ENCODE measurements around the gene AGBL4. TPM values are rescaled to one million over a fixed set of nuclear protein-coding genes. Genes with fewer than 3 reads are reported as not detected.

The AGBL4 gene
- total RNA-seq, 3 donors from 2014 or later, result 0.46 to 0.57 TPM; not detected in 1

DNA sequence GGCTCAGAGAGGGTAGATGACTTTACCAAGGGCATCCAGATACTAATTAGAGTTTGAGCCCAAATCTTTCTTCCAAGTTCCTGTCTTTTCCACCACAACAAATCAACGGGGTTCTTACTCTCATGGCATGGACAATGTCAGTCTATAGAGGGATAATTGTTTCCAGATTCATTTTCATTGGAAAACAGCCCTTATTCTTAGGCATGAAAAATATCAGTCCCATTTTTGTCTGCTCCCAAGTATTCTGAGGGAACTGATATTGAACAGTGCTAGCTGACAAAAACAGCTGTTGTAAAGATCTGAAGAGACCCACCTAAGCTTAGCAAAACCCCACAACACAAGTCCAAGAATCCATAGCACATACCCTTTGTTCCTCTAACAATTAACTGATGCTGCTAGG lies 898.0 kb downstream of the AGBL4 start:
- TF ChIP-seq, protein P1, sequence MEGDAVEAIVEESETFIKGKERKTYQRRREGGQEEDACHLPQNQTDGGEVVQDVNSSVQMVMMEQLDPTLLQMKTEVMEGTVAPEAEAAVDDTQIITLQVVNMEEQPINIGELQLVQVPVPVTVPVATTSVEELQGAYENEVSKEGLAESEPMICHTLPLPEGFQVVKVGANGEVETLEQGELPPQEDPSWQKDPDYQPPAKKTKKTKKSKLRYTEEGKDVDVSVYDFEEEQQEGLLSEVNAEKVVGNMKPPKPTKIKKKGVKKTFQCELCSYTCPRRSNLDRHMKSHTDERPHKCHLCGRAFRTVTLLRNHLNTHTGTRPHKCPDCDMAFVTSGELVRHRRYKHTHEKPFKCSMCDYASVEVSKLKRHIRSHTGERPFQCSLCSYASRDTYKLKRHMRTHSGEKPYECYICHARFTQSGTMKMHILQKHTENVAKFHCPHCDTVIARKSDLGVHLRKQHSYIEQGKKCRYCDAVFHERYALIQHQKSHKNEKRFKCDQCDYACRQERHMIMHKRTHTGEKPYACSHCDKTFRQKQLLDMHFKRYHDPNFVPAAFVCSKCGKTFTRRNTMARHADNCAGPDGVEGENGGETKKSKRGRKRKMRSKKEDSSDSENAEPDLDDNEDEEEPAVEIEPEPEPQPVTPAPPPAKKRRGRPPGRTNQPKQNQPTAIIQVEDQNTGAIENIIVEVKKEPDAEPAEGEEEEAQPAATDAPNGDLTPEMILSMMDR (IDR thresholded peaks at IDR 0.05), result no peak
- ATAC-seq (no peak), DNase-seq (no peak)
- Histone ChIP-seq H3K36me3 (ENCODE audit: low read depth) (no peaks in the 10 kb centered on the region), H3K9me3 (peaks cover 16% of the 10 kb centered on the region), H3K4me3 (no peak overlapping the region), H3K4me1 (ENCODE audit: low read depth) (no peaks in the 10 kb centered on the region)
- intact Hi-C loops (cut with DNase I, micrococcal nuclease), result no loop called here

DNA sequence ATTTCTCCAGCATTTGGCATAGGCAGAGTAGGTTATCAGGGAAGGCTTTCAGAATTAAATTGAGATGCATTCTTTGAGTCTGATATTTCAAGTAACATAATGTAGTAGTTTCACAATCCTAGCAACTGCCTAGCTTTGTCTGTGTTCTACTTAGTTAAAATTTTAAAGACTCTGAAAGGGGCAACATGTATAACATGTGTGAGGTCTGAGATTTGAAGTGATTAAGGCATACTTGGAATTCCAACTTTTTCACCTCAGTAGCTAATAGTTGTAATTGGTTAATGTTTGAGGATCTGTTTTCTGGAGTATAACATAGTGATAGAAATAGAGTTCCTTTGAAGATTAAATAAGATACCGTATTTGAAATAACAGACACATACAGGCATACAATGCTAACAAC lies 911.8 kb downstream of the AGBL4 start:
- peaks cover 10% of the 10 kb centered on the region for H3K9me3 ChIP-seq
- no peak for DNase-seq
- TF ChIP-seq, protein P1 (IDR thresholded peaks at IDR 0.05), result no peak
- ATAC-seq, result no peak
- intact Hi-C loops (cut with DNase I, micrococcal nuclease), result no loop called here
- H3K36me3 ChIP-seq (ENCODE audit: low read depth), result no peaks in the 10 kb centered on the region
- H3K4me1 ChIP-seq (ENCODE audit: low read depth), result no peaks in the 10 kb centered on the region
- H3K4me3 ChIP-seq, result no peak overlapping the region

- no peak for ATAC-seq
- no peaks in the 10 kb centered on the region for H3K9me3 ChIP-seq
- intact Hi-C loops (cut with DNase I, micrococcal nuclease), result no loop called here
These were observed 917.3 kb downstream of the AGBL4 start for GRCh38 chr1:49106445-49106844.

GRCh38 chr1:49104575-49104974 lies 919.2 kb downstream of the AGBL4 start:
- Histone ChIP-seq H3K4me3 (no peak overlapping the region), H3K36me3 (ENCODE audit: low read depth) (no peaks in the 10 kb centered on the region), H3K4me1 (ENCODE audit: low read depth) (no peaks in the 10 kb centered on the region), H3K9me3 (no peaks in the 10 kb centered on the region)
- intact Hi-C loops (cut with DNase I, micrococcal nuclease), result no loop called here
- ATAC-seq, result no peak
- no peak for DNase-seq
- TF ChIP-seq, protein P1 (IDR thresholded peaks at IDR 0.05), result no peak

More at GRCh38 chr1:49106445-49106844, 917.3 kb downstream of the AGBL4 start:
- TF ChIP-seq, protein P1 (IDR thresholded peaks at IDR 0.05), result no peak
- H3K36me3 ChIP-seq (ENCODE audit: low read depth), result no peaks in the 10 kb centered on the region
- H3K4me1 ChIP-seq (ENCODE audit: low read depth), result no peaks in the 10 kb centered on the region
- DNase-seq, result no peak
- H3K4me3 ChIP-seq, result no peak overlapping the region

- no peak for DNase-seq
- H3K4me3 ChIP-seq, result no peak overlapping the region
- TF ChIP-seq, protein P1 (IDR thresholded peaks at IDR 0.05), result no peak
- intact Hi-C loops (cut with DNase I, micrococcal nuclease), result no loop called here
- H3K4me1 ChIP-seq (ENCODE audit: low read depth), result no peaks in the 10 kb centered on the region
- ATAC-seq, result no peak
- H3K9me3 ChIP-seq, result no peaks in the 10 kb centered on the region
- no peaks in the 10 kb centered on the region for H3K36me3 ChIP-seq (ENCODE audit: low read depth)
These were observed 921.0 kb downstream of the AGBL4 start for GRCh38 chr1:49102752-49103151.

DNA sequence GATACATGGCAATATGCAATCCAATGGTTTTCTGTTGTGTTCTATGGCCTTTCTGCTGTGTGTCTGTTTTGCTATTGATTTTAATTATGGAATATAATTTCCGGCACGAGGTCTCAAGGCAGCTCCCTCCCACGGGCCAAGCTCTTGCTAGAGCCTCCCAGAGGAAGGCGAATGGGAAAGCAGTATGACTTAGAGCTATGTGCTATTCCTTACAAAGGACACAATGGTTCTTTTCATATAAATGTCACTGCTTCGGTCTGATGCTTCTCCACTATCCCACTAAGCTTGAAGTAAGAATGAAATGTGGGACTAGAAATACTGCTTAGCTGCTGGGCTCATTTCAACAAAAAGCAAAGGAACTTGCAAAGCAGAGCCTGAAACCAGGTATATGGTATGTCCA lies 924.9 kb downstream of the AGBL4 start:
- Histone ChIP-seq H3K9me3 (no peaks in the 10 kb centered on the region), H3K4me3 (no peak overlapping the region), H3K36me3 (ENCODE audit: low read depth) (no peaks in the 10 kb centered on the region), H3K4me1 (ENCODE audit: low read depth) (no peaks in the 10 kb centered on the region)
- intact Hi-C loops (cut with DNase I, micrococcal nuclease), result no loop called here
- DNase-seq, result no peak
- ATAC-seq, result no peak
- TF ChIP-seq, protein P1 (IDR thresholded peaks at IDR 0.05), result no peak
